Tongue (tissue), 2 donors: ENCODE data around the gene NDUFS6. TPM values are rescaled to one million over a fixed set of nuclear protein-coding genes. Genes with fewer than 3 reads are reported as not detected.

Experiments
- DNase-seq: peaks from one replicate; pipeline ENCODE4 v3.0.0-alpha.2; 2015
- total RNA-seq: library from RNA; depleted of rRNA; stranded (reverse); fragments of >200 nt; gene quantifications from one replicate; pipeline ENCODE4 v1.2.3, GENCODE V29; 2014

Gene NDUFS6
- total RNA-seq, 1 donor from 2014 or later, result 51.6 TPM

- DNase-seq, result no peak
Measured at GRCh38 chr5:1817261-1818043, 16.2 kb downstream of the NDUFS6 start.

GRCh38 chr5:1818784-1819183, 17.6 kb downstream of the NDUFS6 start:
- DNase-seq, result no peak

GRCh38 chr5:1819458-1819857, 18.3 kb downstream of the NDUFS6 start:
- DNase-seq, result no peak

- no peak for DNase-seq
Measured at GRCh38 chr5:1820381-1820780, 19.2 kb downstream of the NDUFS6 start.

- no peak for DNase-seq
Measured at GRCh38 chr5:1820926-1821325, 19.7 kb downstream of the NDUFS6 start.

GRCh38 chr5:1821862-1822261, 20.7 kb downstream of the NDUFS6 start:
- DNase-seq, result no peak

GRCh38 chr5:1823381-1824034, 22.3 kb downstream of the NDUFS6 start:
- no peak for DNase-seq

GRCh38 chr5:1824109-1824821, 23.1 kb downstream of the NDUFS6 start:
- no peak for DNase-seq

- no peak for DNase-seq
Measured at GRCh38 chr5:1824903-1825841, 24.0 kb downstream of the NDUFS6 start.

GRCh38 chr5:1826235-1826980, 25.2 kb downstream of the NDUFS6 start:
- DNase-seq, result no peak

GRCh38 chr5:1827025-1827885, 26.0 kb downstream of the NDUFS6 start:
- DNase-seq, result no peak

GRCh38 chr5:1827886-1828397, 26.7 kb downstream of the NDUFS6 start:
- no peak for DNase-seq

GRCh38 chr5:1830571-1831228, 29.5 kb downstream of the NDUFS6 start:
- no peak for DNase-seq

- DNase-seq, result no peak
Measured at GRCh38 chr5:1831257-1831656, 30.1 kb downstream of the NDUFS6 start.

GRCh38 chr5:1831677-1832313, 30.6 kb downstream of the NDUFS6 start:
- peak; percentile 24 for DNase-seq

- no peak for DNase-seq
Measured at GRCh38 chr5:1832511-1833250, 31.5 kb downstream of the NDUFS6 start.

GRCh38 chr5:1833264-1834021, 32.2 kb downstream of the NDUFS6 start:
- no peak for DNase-seq
